SW480 (cell line): ENCODE results near the gene KCTD14.
"Not testable (repeated sequence)": the region's sequence is repeated elsewhere in the genome, so short reads cannot be mapped to it uniquely, and the experiment has no call there.

Experiments used
- DNase-seq: peaks from one replicate; pipeline ENCODE4 v3.0.0-alpha.2; 2016; ENCODE audit warnings: low spot score

KCTD14 gene

GRCh38 chr11:78022397-78023396, at the start of gene KCTD14:
TSS of gene KCTD14 (minus strand) at chr11:78023276. CDS start at chr11:78023249, 27 bp downstream.
- DNase-seq, result peak; percentile 42

- DNase-seq, result no peak
Measured at GRCh38 chr11:78072455-78072854, 49.4 kb upstream of the KCTD14 start.

- no peak for DNase-seq
Measured at GRCh38 chr11:78071717-78072116, 48.6 kb upstream of the KCTD14 start.

- no peak for DNase-seq
Measured at GRCh38 chr11:78070621-78071020, 47.5 kb upstream of the KCTD14 start.

GRCh38 chr11:78069465-78069864, 46.4 kb upstream of the KCTD14 start:
- no peak for DNase-seq

- DNase-seq, result no peak
Measured at GRCh38 chr11:78067704-78068103, 44.6 kb upstream of the KCTD14 start.

- no peak for DNase-seq
Measured at GRCh38 chr11:78066471-78066870, 43.4 kb upstream of the KCTD14 start.

- DNase-seq, result no peak
Measured at GRCh38 chr11:78065203-78065602, 42.1 kb upstream of the KCTD14 start.

GRCh38 chr11:78063440-78064181, 40.5 kb upstream of the KCTD14 start, which contains the start of gene THRSP:
TSS of gene THRSP (plus strand) at chr11:78063861. CDS start at chr11:78063882, 21 bp downstream.
- no peak for DNase-seq

- no peak for DNase-seq
Measured at GRCh38 chr11:78062671-78063070, 39.6 kb upstream of the KCTD14 start.

GRCh38 chr11:78061921-78062311, 38.8 kb upstream of the KCTD14 start:
- no peak for DNase-seq

- DNase-seq, result no peak
Measured at GRCh38 chr11:78061088-78061920, 38.2 kb upstream of the KCTD14 start.

GRCh38 chr11:78060533-78060932, 37.5 kb upstream of the KCTD14 start:
- DNase-seq, result no peak

- not testable (repeated sequence) for DNase-seq
Measured at GRCh38 chr11:78059749-78060328, 36.8 kb upstream of the KCTD14 start.

GRCh38 chr11:78057462-78058055, 34.5 kb upstream of the KCTD14 start:
- DNase-seq, result no peak

GRCh38 chr11:78056093-78056492, 33.0 kb upstream of the KCTD14 start:
- no peak for DNase-seq

GRCh38 chr11:78054971-78055370, 31.9 kb upstream of the KCTD14 start:
- DNase-seq, result no peak

GRCh38 chr11:78050964-78051831, 28.1 kb upstream of the KCTD14 start:
- peak; percentile 33 for DNase-seq

- no peak for DNase-seq
Measured at GRCh38 chr11:78049348-78049747, 26.3 kb upstream of the KCTD14 start.

- no peak for DNase-seq
Measured at GRCh38 chr11:78048561-78048960, 25.5 kb upstream of the KCTD14 start.
